Muscle layer of duodenum (tissue), 2 donors: ENCODE results near the gene FRMD1.

Source experiments
- H3K27ac ChIP-seq: one replicate; pipeline ENCODE4 v1.7.0; 2013; ENCODE audit warnings: mild to moderate bottlenecking, low read length
- H3K27me3 ChIP-seq: one replicate; pipeline ENCODE4 v1.7.0; 2013; ENCODE audit warnings: low read depth, mild to moderate bottlenecking, control low read depth, low read length
- H3K36me3 ChIP-seq, 2 donors: one replicate each; pipeline ENCODE4 v1.7.0; 2013; ENCODE audit warnings: low read length in 2 of 2, control low read depth in 1 of 2, mild to moderate bottlenecking in 1 of 2; ENCODE audit not compliant: insufficient read depth in 2 of 2, control insufficient read depth in 1 of 2
- H3K4me1 ChIP-seq, 2 donors: one replicate each; pipeline ENCODE4 v1.7.0; 2013; ENCODE audit warnings: low read length in 2 of 2, mild to moderate bottlenecking in 2 of 2, control low read depth in 1 of 2, moderate library complexity in 1 of 2; ENCODE audit not compliant: insufficient read depth in 2 of 2, control insufficient read depth in 1 of 2
- H3K4me3 ChIP-seq, 2 donors: one replicate each; pipeline ENCODE4 v1.7.0; 2013; ENCODE audit warnings: low read length in 2 of 2, low read depth in 1 of 2, mild to moderate bottlenecking in 1 of 2
- H3K9me3 ChIP-seq, 2 donors: one replicate each; pipeline ENCODE4 v1.7.0; 2013; ENCODE audit warnings: low read length in 2 of 2, control low read depth in 1 of 2, mild to moderate bottlenecking in 1 of 2; ENCODE audit not compliant: control insufficient read depth in 1 of 2
- donor health status: healthy.

Gene FRMD1

GRCh38 chr6:168120390-168121302, 41.6 kb upstream of the FRMD1 start:
- Histone ChIP-seq H3K36me3 (no peaks in the 10 kb centered on the region), H3K9me3 (no peaks in the 10 kb centered on the region), H3K27ac (no peak overlapping the region), H3K4me1 (no peaks in the 10 kb centered on the region), H3K4me3 (no peak overlapping the region), H3K27me3 (no peaks in the 10 kb centered on the region)

DNA sequence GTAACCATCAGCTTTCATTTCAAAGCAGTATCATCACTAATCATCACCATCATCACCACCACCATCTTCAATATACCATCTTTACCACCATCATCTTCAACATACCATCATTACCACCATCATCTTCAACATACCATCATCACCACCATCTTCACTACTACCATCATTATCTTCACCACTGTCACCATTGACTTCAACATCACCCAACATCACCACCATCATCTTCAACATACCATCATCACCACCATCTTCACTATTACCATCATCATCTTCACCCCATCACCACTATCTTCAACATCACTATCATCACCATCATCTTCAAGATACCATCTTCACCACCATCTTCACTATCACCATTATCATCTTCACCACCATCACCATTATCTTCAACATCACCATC, 40.5 kb upstream of the FRMD1 start:
- Histone ChIP-seq H3K4me3 (no peak overlapping the region), H3K4me1 (no peaks in the 10 kb centered on the region), H3K27me3 (no peaks in the 10 kb centered on the region), H3K9me3 (no peaks in the 10 kb centered on the region), H3K36me3 (no peaks in the 10 kb centered on the region), H3K27ac (no peak overlapping the region)

DNA sequence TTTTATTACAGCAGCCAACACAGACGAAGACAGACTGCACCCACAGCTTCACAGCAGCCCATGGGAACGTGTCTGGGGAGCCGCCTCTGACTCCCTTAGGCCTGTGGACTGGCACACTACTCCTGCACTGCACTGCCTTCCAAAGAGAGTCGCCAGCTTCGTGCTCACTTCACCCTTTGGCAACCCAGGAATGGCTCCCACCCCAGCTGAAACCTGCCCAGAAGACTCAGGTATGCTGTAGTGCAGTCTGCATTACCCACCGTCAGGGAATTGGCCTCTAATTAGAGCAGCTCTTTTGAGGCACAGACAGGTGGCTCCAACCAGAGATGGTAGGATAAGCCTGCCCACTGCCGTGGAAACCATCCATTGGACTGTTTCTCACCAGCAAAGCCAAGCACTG, 39.9 kb upstream of the FRMD1 start:
- Histone ChIP-seq H3K9me3 (no peaks in the 10 kb centered on the region), H3K4me3 (no peak overlapping the region), H3K36me3 (no peaks in the 10 kb centered on the region), H3K4me1 (no peaks in the 10 kb centered on the region), H3K27ac (no peak overlapping the region), H3K27me3 (no peaks in the 10 kb centered on the region)

DNA sequence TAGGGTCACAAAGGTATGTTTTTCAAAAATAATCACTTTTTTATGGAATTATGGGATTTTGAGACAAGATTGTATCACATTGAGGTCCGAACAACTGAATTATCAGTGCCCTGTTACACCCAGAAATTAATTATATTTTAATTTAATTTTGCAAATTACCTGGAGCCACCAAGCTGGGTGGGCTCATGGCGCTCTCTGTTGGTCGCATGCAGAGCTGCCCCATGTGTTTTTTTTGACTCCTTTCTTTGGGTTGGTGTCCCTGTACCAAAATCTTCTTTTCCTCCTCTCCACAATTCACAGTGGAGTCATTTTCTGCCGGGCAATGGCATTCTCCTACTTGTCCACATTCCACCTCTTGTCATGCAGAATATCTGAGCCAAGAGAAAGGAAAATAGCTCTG, 38.9 kb upstream of the FRMD1 start:
- Histone ChIP-seq H3K27me3 (no peaks in the 10 kb centered on the region), H3K36me3 (no peaks in the 10 kb centered on the region), H3K27ac (no peak overlapping the region), H3K9me3 (no peaks in the 10 kb centered on the region), H3K4me3 (no peak overlapping the region), H3K4me1 (no peaks in the 10 kb centered on the region)

DNA sequence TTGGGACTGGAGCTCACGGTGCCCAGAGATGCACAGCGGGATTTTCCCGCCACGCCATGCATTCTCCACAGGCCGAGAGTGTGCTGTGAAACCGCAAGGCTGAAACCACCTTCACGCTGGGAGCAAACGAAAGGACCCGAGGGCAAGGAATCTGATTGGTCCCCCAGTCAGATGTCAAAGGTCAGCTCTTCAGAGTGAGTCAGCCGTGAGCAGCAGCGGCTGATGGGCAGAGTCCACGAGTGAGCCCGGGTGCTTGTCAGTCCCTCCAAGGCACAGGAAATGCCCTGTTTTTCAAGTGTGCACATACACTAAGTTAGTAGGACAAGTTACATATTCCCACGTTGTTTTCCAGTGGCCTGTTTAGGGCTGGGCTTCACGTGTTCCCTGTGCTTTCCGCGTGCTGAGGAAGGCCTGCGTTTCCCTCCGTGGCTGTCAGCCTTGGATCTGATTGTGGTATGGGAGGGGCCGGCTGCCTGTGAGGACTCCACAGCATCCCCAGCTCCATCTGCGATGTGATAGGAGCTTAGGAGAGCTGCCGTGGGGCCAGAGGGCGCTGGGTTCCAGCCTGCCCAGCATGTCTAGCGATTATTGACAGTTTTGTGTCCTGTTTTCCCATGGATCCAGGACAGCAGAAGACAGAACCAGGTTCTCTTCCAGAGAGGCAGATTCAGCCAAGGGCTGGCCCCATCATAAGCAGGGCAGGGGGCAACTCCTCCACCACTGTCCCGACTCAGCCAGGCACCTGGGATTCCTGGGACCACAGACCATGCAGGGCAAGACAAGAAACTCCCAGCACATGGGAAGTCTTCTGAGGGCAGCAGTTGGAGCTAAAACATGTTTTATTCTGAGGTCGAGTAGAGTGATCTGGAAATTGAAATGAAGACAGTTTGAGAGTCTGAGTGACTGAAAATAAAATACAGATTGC, 38.2 kb upstream of the FRMD1 start:
- Histone ChIP-seq H3K9me3 (no peaks in the 10 kb centered on the region), H3K27ac (no peak overlapping the region), H3K4me3 (no peak overlapping the region), H3K27me3 (no peaks in the 10 kb centered on the region), H3K36me3 (no peaks in the 10 kb centered on the region), H3K4me1 (no peaks in the 10 kb centered on the region)

GRCh38 chr6:168116438-168116974, 37.5 kb upstream of the FRMD1 start:
- no peaks in the 10 kb centered on the region for H3K27me3 ChIP-seq
- no peaks in the 10 kb centered on the region for H3K4me1 ChIP-seq
- H3K36me3 ChIP-seq: no peaks in the 10 kb centered on the region
- no peak overlapping the region for H3K4me3 ChIP-seq
- no peaks in the 10 kb centered on the region for H3K9me3 ChIP-seq
- H3K27ac ChIP-seq: no peak overlapping the region

GRCh38 chr6:168115748-168116437, 36.9 kb upstream of the FRMD1 start:
- Histone ChIP-seq H3K27me3 (no peaks in the 10 kb centered on the region), H3K4me1 (no peaks in the 10 kb centered on the region), H3K27ac (no peak overlapping the region), H3K36me3 (no peaks in the 10 kb centered on the region), H3K4me3 (no peak overlapping the region), H3K9me3 (no peaks in the 10 kb centered on the region)

DNA sequence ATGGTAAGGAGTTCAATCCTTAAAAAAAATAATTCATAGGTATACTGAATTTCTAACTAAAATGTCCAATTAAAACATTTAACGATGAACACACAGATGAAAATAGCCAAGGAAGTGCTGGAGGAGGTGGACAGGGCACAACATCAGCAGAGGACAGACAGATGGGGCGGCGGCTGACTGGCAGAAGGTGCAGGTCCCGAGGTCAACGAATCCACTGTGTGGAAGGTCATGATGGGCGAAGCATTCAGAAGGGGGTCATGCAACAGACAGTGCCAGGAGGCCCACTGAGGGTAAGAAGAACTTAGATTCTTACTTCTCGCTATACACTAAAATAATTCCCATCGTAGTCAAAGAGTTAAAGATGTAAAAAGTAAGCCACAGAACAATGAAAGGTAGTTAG, 34.2 kb upstream of the FRMD1 start:
- H3K36me3 ChIP-seq: no peaks in the 10 kb centered on the region
- no peaks in the 10 kb centered on the region for H3K4me1 ChIP-seq
- H3K9me3 ChIP-seq: no peaks in the 10 kb centered on the region
- no peaks in the 10 kb centered on the region for H3K27me3 ChIP-seq
- H3K27ac ChIP-seq: no peak overlapping the region
- no peak overlapping the region for H3K4me3 ChIP-seq

DNA sequence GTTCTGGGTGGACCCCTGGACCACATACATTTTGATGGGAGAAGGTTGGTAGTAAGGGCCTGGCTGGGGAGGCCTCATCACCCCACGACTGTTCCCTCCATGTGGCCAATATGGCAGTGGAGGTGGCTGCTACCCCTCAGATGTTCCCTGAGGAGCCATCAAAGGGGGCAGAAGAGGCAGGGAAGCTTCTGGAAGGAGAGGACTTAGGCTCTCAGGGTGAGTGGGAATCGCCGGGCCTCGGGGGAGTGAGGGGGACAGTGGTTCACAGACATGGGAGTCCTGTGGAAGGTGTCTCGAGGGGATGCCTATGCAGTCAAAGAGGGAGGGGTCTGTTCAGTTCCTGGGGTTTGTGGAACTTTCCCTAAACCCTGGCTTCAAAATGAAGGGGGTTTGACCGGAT, 32.9 kb upstream of the FRMD1 start:
- no peak overlapping the region for H3K4me3 ChIP-seq
- H3K9me3 ChIP-seq: no peaks in the 10 kb centered on the region
- no peaks in the 10 kb centered on the region for H3K36me3 ChIP-seq
- peaks cover 0 to 4% of the 10 kb centered on the region in 2 donors for H3K4me1 ChIP-seq
- no peak overlapping the region for H3K27ac ChIP-seq
- no peaks in the 10 kb centered on the region for H3K27me3 ChIP-seq

GRCh38 chr6:168110437-168110836, 31.4 kb upstream of the FRMD1 start:
- H3K27me3 ChIP-seq: no peaks in the 10 kb centered on the region
- H3K9me3 ChIP-seq: no peaks in the 10 kb centered on the region
- no peaks in the 10 kb centered on the region for H3K36me3 ChIP-seq
- H3K4me1 ChIP-seq: peaks cover 0 to 4% of the 10 kb centered on the region in 2 donors
- H3K27ac ChIP-seq: no peak overlapping the region
- no peak overlapping the region for H3K4me3 ChIP-seq

GRCh38 chr6:168109171-168109570, 30.2 kb upstream of the FRMD1 start:
- Histone ChIP-seq H3K36me3 (no peaks in the 10 kb centered on the region), H3K27ac (no peak overlapping the region), H3K27me3 (no peaks in the 10 kb centered on the region), H3K4me3 (no peak overlapping the region), H3K9me3 (no peaks in the 10 kb centered on the region), H3K4me1 (peaks cover 0 to 4% of the 10 kb centered on the region in 2 donors)
